HCT116 (cell line): ENCODE results near the gene WDR5. TPM values are rescaled to one million over a fixed set of nuclear protein-coding genes. Genes with fewer than 3 reads are reported as not detected.

Experiments used
- ATAC-seq: fragments of 200-7000 bp; cut with Tn5 transposase; 2 replicates; pipeline ENCODE4 v1.9.1; 2020; ENCODE audit warnings: mild to moderate bottlenecking, moderate library complexity
- BruUV-seq: library from RNA; stranded (reverse); fragments of 400-500 nt; replicated peaks from 2 replicates; lab custom pipeline; 2021; lab: Mats Ljungman, UMichigan
- CTCF ChIA-PET: fragments of 300-600 bp; sonication (Branson Sonifier 250); formaldehyde crosslinking; loops from one replicate; lab custom pipeline; 2021; ENCODE audit warnings: antibody characterized with exemption; lab: Charles Lee
- POLR2A ChIA-PET: fragments of 300-600, 350-600 bp; sonication (Branson Sonifier 250); formaldehyde crosslinking; loops from one replicate; lab custom pipeline; 2021; ENCODE audit warnings: antibody characterized with exemption; lab: Charles Lee
- RAD21 ChIA-PET, 2 experiments: fragments of 300-600 bp; sonication (Branson Sonifier 250); formaldehyde crosslinking; loops; one replicate each; lab custom pipeline; 2023; ENCODE audit warnings: low total read pairs in 2 of 2; ENCODE audit not compliant: uncharacterized antibody in 2 of 2, unreplicated experiment in 2 of 2, low non-redundant PET in 1 of 2; lab: Charles Lee
- DNase-seq: peaks from one replicate; pipeline ENCODE4 v3.0.0-alpha.2; 2010; ENCODE audit warnings: low read depth, low spot score
- H2AFZ ChIP-seq: fragments of 200-600 bp; shearing (Covaris generic), sonication (generic); 2 replicates; pipeline ENCODE4 v1.6.1; 2017; ENCODE audit warnings: low read depth, mixed run types, mixed read lengths, antibody characterized with exemption, low read length; ENCODE audit not compliant: poor library complexity, severe bottlenecking
- H3K27ac ChIP-seq: 2 replicates; pipeline ENCODE4 v1.5.1; 2012; ENCODE audit warnings: low read depth, low read length
- H3K27me3 ChIP-seq: fragments of 200-600 bp; sonication (generic); 2 replicates; pipeline ENCODE4 v1.6.1; 2016; ENCODE audit warnings: mixed run types, low read length, mixed read lengths; ENCODE audit not compliant: insufficient read depth
- H3K36me3 ChIP-seq, 2 experiments: fragments of 200-500 bp in 1 of 2; fragments of 200-600 bp in 1 of 2; sonication (Bioruptor generic) in 1 of 2; sonication (generic) in 1 of 2; 2 replicates each; pipeline versions ENCODE4 v1.5.1 to v1.6.1; 2014 to 2016; ENCODE audit warnings: low read length in 2 of 2, inconsistent platforms in 1 of 2, mixed read lengths in 1 of 2, mixed run types in 1 of 2; ENCODE audit not compliant: insufficient read depth in 2 of 2, control insufficient read depth in 1 of 2
- H3K4me1 ChIP-seq, 2 experiments: fragments of 200-600 bp in 1 of 2; sonication (generic) in 1 of 2; 2 replicates each; pipeline versions ENCODE4 v1.5.1 to v1.6.1; 2012 to 2017; ENCODE audit warnings: low read length in 2 of 2, inconsistent platforms in 1 of 2, mild to moderate bottlenecking in 1 of 2, mixed read lengths in 1 of 2, mixed run types in 1 of 2, moderate library complexity in 1 of 2; ENCODE audit not compliant: insufficient read depth in 2 of 2, control insufficient read depth in 1 of 2
- H3K4me2 ChIP-seq: fragments of 200-600 bp; sonication (generic); 2 replicates; pipeline ENCODE4 v1.6.1; 2017; ENCODE audit warnings: mixed run types, low read length, mixed read lengths
- H3K4me3 ChIP-seq, 2 experiments: fragments of 200-600 bp in 1 of 2; sonication (generic) in 1 of 2; replicated peaks in 1 of 2; 2 replicates each; pipeline ENCODE4 v1.5.1; 2011 to 2016; ENCODE audit warnings: low read length in 2 of 2, control low read depth in 1 of 2, low read depth in 1 of 2, mild to moderate bottlenecking in 1 of 2, mixed read lengths in 1 of 2, mixed run types in 1 of 2
- H3K79me2 ChIP-seq: fragments of 200-600 bp; sonication (generic); 2 replicates; pipeline ENCODE4 v1.6.1; 2017; ENCODE audit warnings: mild to moderate bottlenecking, mixed run types, low read length, moderate library complexity, mixed read lengths; ENCODE audit not compliant: insufficient read depth
- H3K9ac ChIP-seq: fragments of 200-600 bp; sonication (generic); 2 replicates; pipeline ENCODE4 v1.6.1; 2016; ENCODE audit warnings: low read length, mixed read lengths
- H3K9me2 ChIP-seq: fragments of 200-600 bp; sonication (generic), shearing (Covaris generic); 2 replicates; pipeline ENCODE4 v1.6.1; 2017; ENCODE audit warnings: mixed run types, mild to moderate bottlenecking, moderate library complexity; ENCODE audit not compliant: insufficient read depth
- H3K9me3 ChIP-seq, 2 experiments: fragments of 200-500 bp in 1 of 2; fragments of 200-600 bp in 1 of 2; sonication (Bioruptor generic) in 1 of 2; sonication (generic) in 1 of 2; 2 replicates each; pipeline ENCODE4 v1.6.1; 2014 to 2017; ENCODE audit warnings: low read length in 2 of 2, mixed read lengths in 2 of 2, inconsistent platforms in 1 of 2, low read depth in 1 of 2, mild to moderate bottlenecking in 1 of 2, mixed run types in 1 of 2, moderate library complexity in 1 of 2; ENCODE audit not compliant: control insufficient read depth in 1 of 2, insufficient read depth in 1 of 2
- H4K20me1 ChIP-seq: fragments of 200-600 bp; sonication (generic), shearing (Covaris generic); 2 replicates; pipeline ENCODE4 v1.6.1; 2017; ENCODE audit warnings: mixed run types, mild to moderate bottlenecking, moderate library complexity; ENCODE audit not compliant: insufficient read depth
- ELF1 ChIP-seq: IDR thresholded peaks from 2 replicates; pipeline ENCODE4 v1.6.1; 2012; ENCODE audit warnings: low read depth, borderline replicate concordance
- FOSL1 ChIP-seq: IDR thresholded peaks from 2 replicates; pipeline ENCODE4 v1.6.1; 2012; ENCODE audit warnings: low read depth
- POLR2AphosphoS5 ChIP-seq: IDR thresholded peaks from 2 replicates; pipeline ENCODE4 v1.6.1; 2011; ENCODE audit warnings: mild to moderate bottlenecking, low read depth, low read length, moderate library complexity
- SIN3A ChIP-seq: IDR thresholded peaks from 2 replicates; pipeline ENCODE4 v1.6.1; 2012; ENCODE audit warnings: low read depth
- SP1 ChIP-seq: IDR thresholded peaks from 2 replicates; pipeline ENCODE4 v1.6.1; 2012; ENCODE audit warnings: low read depth
- SRF ChIP-seq: IDR thresholded peaks from 2 replicates; pipeline ENCODE4 v1.6.1; 2012; ENCODE audit warnings: low read depth
- ZFX ChIP-seq: fragments of 450-650 bp; IDR thresholded peaks from 2 replicates; pipeline ENCODE4 v1.6.1; 2017
- intact Hi-C: fragments of 100-400 bp; cut with micrococcal nuclease; formaldehyde crosslinking; loops from 2 replicates; pipeline ENCODE4 v1.10.0; 2022
- total RNA-seq: library from RNA; stranded (reverse); gene quantifications from one replicate; pipeline ENCODE4 v1.2.1, GENCODE V29; 2021; ENCODE audit not compliant: unreplicated experiment
- TF ChIP-seq, protein P1 (sequence below), 3 experiments: fragments of 200-600 bp in 1 of 3; sonication (generic) in 1 of 3; IDR thresholded peaks in 2 of 3; conservative IDR thresholded peaks in 1 of 3; 2 replicates each; pipeline ENCODE4 v1.5.1; 2012 to 2017; ENCODE audit warnings: low read depth in 2 of 3, low read length in 2 of 3, antibody characterized with exemption in 1 of 3, borderline replicate concordance in 1 of 3, control low read depth in 1 of 3, mild to moderate bottlenecking in 1 of 3, mixed read lengths in 1 of 3, mixed run types in 1 of 3, moderate library complexity in 1 of 3; ENCODE audit not compliant: insufficient read depth in 1 of 3
- TF ChIP-seq, protein P2 (sequence below): IDR thresholded peaks from 2 replicates; pipeline ENCODE4 v1.6.1; 2012; ENCODE audit warnings: low read depth
- TF ChIP-seq, protein P3 (sequence below): IDR thresholded peaks from 2 replicates; pipeline ENCODE4 v1.6.1; 2011; ENCODE audit warnings: mild to moderate bottlenecking, low read length, moderate library complexity; ENCODE audit not compliant: insufficient replicate concordance; ENCODE audit errors: extremely low read depth

Gene WDR5
- total RNA-seq, 1 experiment from 2014 or later = 55.8 TPM

DNA sequence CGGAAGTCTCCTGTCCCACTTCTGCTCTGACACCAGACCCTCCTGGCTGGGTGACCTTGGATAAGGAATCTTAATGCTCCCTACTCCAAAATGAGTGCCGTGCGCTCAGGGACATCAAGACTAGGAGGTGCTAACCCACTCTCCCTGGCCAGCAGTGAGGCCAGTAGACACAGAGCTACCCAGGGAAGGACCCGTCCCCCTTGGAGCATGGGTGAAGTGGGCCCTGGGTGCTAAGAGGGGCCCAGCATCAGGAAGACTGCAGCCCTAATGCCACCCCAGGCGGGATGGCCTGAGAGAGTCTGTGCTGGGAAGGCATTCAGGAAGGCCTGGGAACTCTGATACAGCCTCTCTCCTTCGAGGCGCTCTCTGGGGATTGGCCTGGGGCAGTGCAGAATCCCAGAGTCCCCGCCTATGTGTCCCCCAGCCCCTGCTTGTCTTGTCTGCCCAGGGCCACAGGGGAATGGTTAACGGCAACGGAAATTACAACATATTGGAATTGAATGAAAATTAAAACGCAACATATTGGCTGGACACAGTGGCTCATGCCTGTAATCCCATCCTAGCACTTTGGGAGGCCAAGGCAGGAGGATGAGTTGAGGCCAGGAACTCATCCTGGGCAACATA is 58.1 kb downstream of the WDR5 start (continued):
- TF ChIP-seq, protein P1, sequence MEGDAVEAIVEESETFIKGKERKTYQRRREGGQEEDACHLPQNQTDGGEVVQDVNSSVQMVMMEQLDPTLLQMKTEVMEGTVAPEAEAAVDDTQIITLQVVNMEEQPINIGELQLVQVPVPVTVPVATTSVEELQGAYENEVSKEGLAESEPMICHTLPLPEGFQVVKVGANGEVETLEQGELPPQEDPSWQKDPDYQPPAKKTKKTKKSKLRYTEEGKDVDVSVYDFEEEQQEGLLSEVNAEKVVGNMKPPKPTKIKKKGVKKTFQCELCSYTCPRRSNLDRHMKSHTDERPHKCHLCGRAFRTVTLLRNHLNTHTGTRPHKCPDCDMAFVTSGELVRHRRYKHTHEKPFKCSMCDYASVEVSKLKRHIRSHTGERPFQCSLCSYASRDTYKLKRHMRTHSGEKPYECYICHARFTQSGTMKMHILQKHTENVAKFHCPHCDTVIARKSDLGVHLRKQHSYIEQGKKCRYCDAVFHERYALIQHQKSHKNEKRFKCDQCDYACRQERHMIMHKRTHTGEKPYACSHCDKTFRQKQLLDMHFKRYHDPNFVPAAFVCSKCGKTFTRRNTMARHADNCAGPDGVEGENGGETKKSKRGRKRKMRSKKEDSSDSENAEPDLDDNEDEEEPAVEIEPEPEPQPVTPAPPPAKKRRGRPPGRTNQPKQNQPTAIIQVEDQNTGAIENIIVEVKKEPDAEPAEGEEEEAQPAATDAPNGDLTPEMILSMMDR (IDR thresholded peaks at IDR 0.05 in 2 of 3, conservative IDR thresholded peaks at IDR 0.05 in 1 of 3; ENCODE audit: borderline replicate concordance in 1 of 3, insufficient read depth in 1 of 3, low read depth in 2 of 3, low read length in 2 of 3) = no peak
- TF ChIP-seq FOSL1 = no peak
- TF ChIP-seq SRF = no peak
- no peak for TF ChIP-seq ZFX
- TF ChIP-seq SP1 = no peak
- no peak for TF ChIP-seq SIN3A

- H3K79me2 ChIP-seq = no peaks in the 10 kb centered on the region
- H2AFZ ChIP-seq = no peak overlapping the region
- H3K9me3 ChIP-seq = no peaks in the 10 kb centered on the region
- intact Hi-C loops = no loop called here
- H3K27ac ChIP-seq = no peak overlapping the region
- ATAC-seq = no peak
- TF ChIP-seq, protein P2, sequence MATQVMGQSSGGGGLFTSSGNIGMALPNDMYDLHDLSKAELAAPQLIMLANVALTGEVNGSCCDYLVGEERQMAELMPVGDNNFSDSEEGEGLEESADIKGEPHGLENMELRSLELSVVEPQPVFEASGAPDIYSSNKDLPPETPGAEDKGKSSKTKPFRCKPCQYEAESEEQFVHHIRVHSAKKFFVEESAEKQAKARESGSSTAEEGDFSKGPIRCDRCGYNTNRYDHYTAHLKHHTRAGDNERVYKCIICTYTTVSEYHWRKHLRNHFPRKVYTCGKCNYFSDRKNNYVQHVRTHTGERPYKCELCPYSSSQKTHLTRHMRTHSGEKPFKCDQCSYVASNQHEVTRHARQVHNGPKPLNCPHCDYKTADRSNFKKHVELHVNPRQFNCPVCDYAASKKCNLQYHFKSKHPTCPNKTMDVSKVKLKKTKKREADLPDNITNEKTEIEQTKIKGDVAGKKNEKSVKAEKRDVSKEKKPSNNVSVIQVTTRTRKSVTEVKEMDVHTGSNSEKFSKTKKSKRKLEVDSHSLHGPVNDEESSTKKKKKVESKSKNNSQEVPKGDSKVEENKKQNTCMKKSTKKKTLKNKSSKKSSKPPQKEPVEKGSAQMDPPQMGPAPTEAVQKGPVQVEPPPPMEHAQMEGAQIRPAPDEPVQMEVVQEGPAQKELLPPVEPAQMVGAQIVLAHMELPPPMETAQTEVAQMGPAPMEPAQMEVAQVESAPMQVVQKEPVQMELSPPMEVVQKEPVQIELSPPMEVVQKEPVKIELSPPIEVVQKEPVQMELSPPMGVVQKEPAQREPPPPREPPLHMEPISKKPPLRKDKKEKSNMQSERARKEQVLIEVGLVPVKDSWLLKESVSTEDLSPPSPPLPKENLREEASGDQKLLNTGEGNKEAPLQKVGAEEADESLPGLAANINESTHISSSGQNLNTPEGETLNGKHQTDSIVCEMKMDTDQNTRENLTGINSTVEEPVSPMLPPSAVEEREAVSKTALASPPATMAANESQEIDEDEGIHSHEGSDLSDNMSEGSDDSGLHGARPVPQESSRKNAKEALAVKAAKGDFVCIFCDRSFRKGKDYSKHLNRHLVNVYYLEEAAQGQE = no peak
- TF ChIP-seq POLR2AphosphoS5 (no peak), ELF1 (no peak), FOSL1 (no peak)
- TF ChIP-seq, protein P3, sequence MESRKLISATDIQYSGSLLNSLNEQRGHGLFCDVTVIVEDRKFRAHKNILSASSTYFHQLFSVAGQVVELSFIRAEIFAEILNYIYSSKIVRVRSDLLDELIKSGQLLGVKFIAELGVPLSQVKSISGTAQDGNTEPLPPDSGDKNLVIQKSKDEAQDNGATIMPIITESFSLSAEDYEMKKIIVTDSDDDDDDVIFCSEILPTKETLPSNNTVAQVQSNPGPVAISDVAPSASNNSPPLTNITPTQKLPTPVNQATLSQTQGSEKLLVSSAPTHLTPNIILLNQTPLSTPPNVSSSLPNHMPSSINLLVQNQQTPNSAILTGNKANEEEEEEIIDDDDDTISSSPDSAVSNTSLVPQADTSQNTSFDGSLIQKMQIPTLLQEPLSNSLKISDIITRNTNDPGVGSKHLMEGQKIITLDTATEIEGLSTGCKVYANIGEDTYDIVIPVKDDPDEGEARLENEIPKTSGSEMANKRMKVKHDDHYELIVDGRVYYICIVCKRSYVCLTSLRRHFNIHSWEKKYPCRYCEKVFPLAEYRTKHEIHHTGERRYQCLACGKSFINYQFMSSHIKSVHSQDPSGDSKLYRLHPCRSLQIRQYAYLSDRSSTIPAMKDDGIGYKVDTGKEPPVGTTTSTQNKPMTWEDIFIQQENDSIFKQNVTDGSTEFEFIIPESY = no peak
- H3K36me3 ChIP-seq = no peaks in the 10 kb centered on the region
- H3K4me1 ChIP-seq = no peaks in the 10 kb centered on the region
- BruUV-seq = no TSS peak
- no peaks in the 10 kb centered on the region for H4K20me1 ChIP-seq
- no peak overlapping the region for H3K4me2 ChIP-seq
- no peak for DNase-seq
- H3K4me3 ChIP-seq = no peak overlapping the region
- POLR2A ChIA-PET = no interaction called here
- no peaks in the 10 kb centered on the region for H3K9me2 ChIP-seq
- RAD21 ChIA-PET = no interaction called here
- H3K27me3 ChIP-seq = no peaks in the 10 kb centered on the region
- no peak overlapping the region for H3K9ac ChIP-seq
- CTCF ChIA-PET = no interaction called here
Measured at GRCh38 chr9:134195558-134195957, 59.7 kb downstream of the WDR5 start.
